Lung microvascular endothelial cell (primary cell): ENCODE measurements around the gene CD36. TPM values are rescaled to one million over a fixed set of nuclear protein-coding genes. Genes with fewer than 3 reads are reported as not detected.

Experiments
- DNase-seq, 2 donors: peaks; one replicate each; pipeline versions ENCODE4 v3.0.0 to v3.0.0-alpha.2; 2010; ENCODE audit warnings: low read depth in 2 of 2
- total RNA-seq: library from RNA; depleted of rRNA; stranded (reverse); fragments of >200 nt; gene quantifications from 2 replicates; pipeline ENCODE4 v1.2.1, GENCODE V29; 2014

CD36 gene
- total RNA-seq, 1 donor from 2014 or later = 291 TPM

GRCh38 chr7:80624763-80625162 is 13.7 kb upstream of the CD36 start:
- no peak for DNase-seq

GRCh38 chr7:80629023-80629422 is 9.4 kb upstream of the CD36 start:
- DNase-seq = no peak

- peak; percentile 23 to 33 for DNase-seq
Measured at GRCh38 chr7:80630608-80631405, 7.6 kb upstream of the CD36 start.

- no peak for DNase-seq
Measured at GRCh38 chr7:80631421-80631820, 7.0 kb upstream of the CD36 start.

- no peak for DNase-seq
Measured at GRCh38 chr7:80632139-80632538, 6.3 kb upstream of the CD36 start.

GRCh38 chr7:80632819-80633218 is 5.6 kb upstream of the CD36 start:
- DNase-seq = no peak

GRCh38 chr7:80634505-80634904 is 3.9 kb upstream of the CD36 start:
- DNase-seq = peak in 1 of 2 donors; percentile 66

GRCh38 chr7:80635533-80635932 is 2.9 kb upstream of the CD36 start:
- DNase-seq = no peak

- DNase-seq = no peak
Measured at GRCh38 chr7:80635998-80636397, 2.4 kb upstream of the CD36 start.

GRCh38 chr7:80636709-80637108 is 1.7 kb upstream of the CD36 start:
- DNase-seq = no peak

GRCh38 chr7:80637454-80637853 is 988 bp upstream of the CD36 start:
- peak in 1 of 2 donors; percentile 38 for DNase-seq

GRCh38 chr7:80639011-80639410 is 569 bp downstream of the CD36 start:
- DNase-seq = no peak

GRCh38 chr7:80640846-80641245 is 2.4 kb downstream of the CD36 start:
- DNase-seq = no peak

- no peak for DNase-seq
Measured at GRCh38 chr7:80641548-80641947, 3.1 kb downstream of the CD36 start.

- DNase-seq = no peak
Measured at GRCh38 chr7:80642871-80643270, 4.4 kb downstream of the CD36 start.

- DNase-seq = no peak
Measured at GRCh38 chr7:80643336-80643915, 5.0 kb downstream of the CD36 start.

- DNase-seq = no peak
Measured at GRCh38 chr7:80644054-80644453, 5.6 kb downstream of the CD36 start.

GRCh38 chr7:80646083-80646865 is 7.8 kb downstream of the CD36 start:
- no peak for DNase-seq

- DNase-seq = no peak
Measured at GRCh38 chr7:80647436-80647835, 9.0 kb downstream of the CD36 start.

GRCh38 chr7:80648031-80648600 is 9.7 kb downstream of the CD36 start:
- no peak for DNase-seq

GRCh38 chr7:80649011-80649410 is 10.6 kb downstream of the CD36 start:
- DNase-seq = no peak

- DNase-seq = no peak
Measured at GRCh38 chr7:80650030-80650429, 11.6 kb downstream of the CD36 start.
